Inflammatory macrophage treated with lipopolysaccharide for 4 hours (primary cell): ENCODE results near the gene VARS1.

Experiments used
- DNase-seq: peaks from one replicate; pipeline ENCODE4 v3.0.0-alpha.2; 2020

Gene VARS1

GRCh38 chr6:31792761-31793171 lies 2.8 kb downstream of the VARS1 start:
- no peak for DNase-seq

- no peak for DNase-seq
These were observed 3.5 kb downstream of the VARS1 start for GRCh38 chr6:31792090-31792374.

GRCh38 chr6:31791324-31792089 lies 4.0 kb downstream of the VARS1 start:
- peak; percentile 51 for DNase-seq

GRCh38 chr6:31785475-31785874 lies 10.1 kb downstream of the VARS1 start:
- DNase-seq = no peak

GRCh38 chr6:31784098-31784925 lies 11.2 kb downstream of the VARS1 start:
- DNase-seq = no peak

- no peak for DNase-seq
These were observed 13.3 kb downstream of the VARS1 start for GRCh38 chr6:31782126-31782855.

GRCh38 chr6:31781244-31782125 lies 14.1 kb downstream of the VARS1 start:
- DNase-seq = no peak

GRCh38 chr6:31780507-31781243 lies 14.9 kb downstream of the VARS1 start:
- no peak for DNase-seq

- no peak for DNase-seq
These were observed 15.6 kb downstream of the VARS1 start for GRCh38 chr6:31779908-31780307.

GRCh38 chr6:31778999-31779885 lies 16.3 kb downstream of the VARS1 start:
- DNase-seq = no peak

GRCh38 chr6:31778193-31778592 lies 17.4 kb downstream of the VARS1 start:
- DNase-seq = no peak

GRCh38 chr6:31777667-31778050 lies 17.9 kb downstream of the VARS1 start:
- no peak for DNase-seq

- DNase-seq = peak; percentile 90
These were observed 18.4 kb downstream of the VARS1 start, which contains the start of gene VWA7 for GRCh38 chr6:31776989-31777666. VWA7 (minus strand) TSS chr6:31777328; CDS start chr6:31776779, 549 bp downstream.

GRCh38 chr6:31776485-31776988 lies 19.0 kb downstream of the VARS1 start:
- DNase-seq = no peak

- DNase-seq = no peak
These were observed 19.7 kb downstream of the VARS1 start for GRCh38 chr6:31775633-31776484.

GRCh38 chr6:31775184-31775583 lies 20.4 kb downstream of the VARS1 start:
- no peak for DNase-seq

GRCh38 chr6:31771992-31772358 lies 23.6 kb downstream of the VARS1 start:
- no peak for DNase-seq

- DNase-seq = no peak
These were observed 24.7 kb downstream of the VARS1 start for GRCh38 chr6:31770860-31771259.
